ENCODE measurements around the gene CFAP92. TPM values are rescaled to one million over a fixed set of nuclear protein-coding genes. Genes with fewer than 3 reads are reported as not detected.

The CFAP92 gene
- total RNA-seq (2014; rRNA removed) (0.33 TPM in 1 of 2 replicates, not detected in the other), Bru-seq, nascent RNA (percentile 14 among the genes with signal in this experiment), BruChase-seq, experiment 1, labeled RNA remaining after a 6-hour chase (percentile 11 among the genes with signal in this experiment), BruChase-seq, experiment 2, labeled RNA remaining after a 2-hour chase (percentile 13 among the genes with signal in this experiment)
- long read RNA-seq, partial matches to known transcripts, result 0 of 4 reads
- long read RNA-seq, other reads (novel, unspliced or antisense), result 4 of 4 reads

GRCh38 chr3:128993461-128994172, at the start of gene CFAP92:
TSS of gene CFAP92 (minus strand) at chr3:128994076. CDS start at chr3:128993304, 772 bp downstream.
- no peaks in the 10 kb centered on the region for H3F3A ChIP-seq (ENCODE audit: low read length, unreplicated experiment)
- peaks cover 10% of the 10 kb centered on the region; the same call in 1 of the 2 replicates for H3K4me1 ChIP-seq (ENCODE audit: insufficient read depth, low read length)
- H3K4me2 ChIP-seq (ENCODE audit: low read length), result peak within 1 kb of the TSS; percentile 96
- H3K79me2 ChIP-seq (ENCODE audit: low read length), result no peaks in the 10 kb centered on the region
- no peaks in the 10 kb centered on the region for H3K9me2 ChIP-seq (replicated peaks; ENCODE audit: low read length)
- H3K9ac ChIP-seq (ENCODE audit: low read length), result 0 out of 2 replicates have a peak within 1 kb of the TSS, but pooled peaks have one; percentile 35
- intact Hi-C loops (cut with micrococcal nuclease), result no loop called here
- POLR2A ChIA-PET (ENCODE audit: unreplicated experiment), result no interaction called here
- H3K36me3 ChIP-seq (ENCODE audit: low read depth, low read length), result no peaks in the 10 kb centered on the region
- H3K9me3 ChIP-seq (ENCODE audit: low read length), result no peaks in the 10 kb centered on the region
- H3K4me3 ChIP-seq (ENCODE audit: low read length), result peak within 1 kb of the TSS; percentile 74
- H3K27me3 ChIP-seq (ENCODE audit: low read length), result no peaks in the 10 kb centered on the region
- H4K20me1 ChIP-seq (ENCODE audit: low read length), result no peaks in the 10 kb centered on the region
- ATAC-seq (peak; percentile 98), DNase-seq (peak; percentile 79)
- CTCF ChIA-PET, result interaction anchor here (1.4 kb wide), 1 partner anchor 23 kb away, joined by 7 read pairs; no protein-coding TSS in a partner anchor
- no peak within 1 kb of the TSS for H3K27ac ChIP-seq (ENCODE audit: low read length)
- H2AFZ ChIP-seq (ENCODE audit: low read length), result peak within 1 kb of the TSS; percentile 98
- no TSS peak for BruUV-seq (replicated peaks)
- TF ChIP-seq EZH2phosphoT487 (IDR thresholded peaks at IDR 0.05; ENCODE audit: borderline replicate concordance, low read length) (no peak), EZH2 (IDR thresholded peaks at IDR 0.05; ENCODE audit: low read length, unreplicated experiment) (no peak), CTCF (conservative IDR thresholded peaks at IDR 0.05; ENCODE audit: low read depth, low read length) (no peak; the same call in 1 of the 2 replicates)

GRCh38 chr3:129040579-129041300, 46.9 kb upstream of the CFAP92 start:
- Histone ChIP-seq H3K9ac (ENCODE audit: low read length) (no peak overlapping the region), H3K4me3 (ENCODE audit: low read length) (no peak overlapping the region), H3F3A (ENCODE audit: low read length, unreplicated experiment) (no peaks in the 10 kb centered on the region), H4K20me1 (ENCODE audit: low read length) (no peaks in the 10 kb centered on the region), H3K4me2 (ENCODE audit: low read length) (no peak overlapping the region), H3K27ac (ENCODE audit: low read length) (no peak overlapping the region), H3K79me2 (ENCODE audit: low read length) (no peaks in the 10 kb centered on the region), H3K4me1 (ENCODE audit: insufficient read depth, low read length) (no peaks in the 10 kb centered on the region), H3K9me2 (replicated peaks; ENCODE audit: low read length) (no peaks in the 10 kb centered on the region), H2AFZ (ENCODE audit: low read length) (no peak overlapping the region), H3K36me3 (ENCODE audit: low read depth, low read length) (no peaks in the 10 kb centered on the region), H3K9me3 (ENCODE audit: low read length) (no peaks in the 10 kb centered on the region), H3K27me3 (ENCODE audit: low read length) (0 out of 2 replicates have a peak, but pooled peaks cover 6% of the 10 kb centered on the region)
- DNase-seq (no peak), ATAC-seq (no peak)
- no peak for TF ChIP-seq EZH2phosphoT487 (IDR thresholded peaks at IDR 0.05; ENCODE audit: borderline replicate concordance, low read length)
- TF ChIP-seq CTCF (conservative IDR thresholded peaks at IDR 0.05; ENCODE audit: low read depth, low read length), result no peak
- TF ChIP-seq EZH2 (IDR thresholded peaks at IDR 0.05; ENCODE audit: low read length, unreplicated experiment), result no peak
- no TSS peak for BruUV-seq (replicated peaks)
- ChIA-PET POLR2A (ENCODE audit: unreplicated experiment) (no interaction called here), CTCF (no interaction called here)
- intact Hi-C loops (cut with micrococcal nuclease), result no loop called here
